Coronary artery (tissue), 2 donors: ENCODE data around the gene LHPP.

Experiments
- DNase-seq: peaks from one replicate; pipeline ENCODE4 v3.0.0-alpha.2; 2017; ENCODE audit warnings: low spot score
- H3K27ac ChIP-seq, 2 donors: fragments of 200-600 bp; sonication (generic); one replicate each; pipeline ENCODE4 v1.5.1; 2016 to 2019
- H3K4me3 ChIP-seq: fragments of 200-600 bp; sonication (generic); 2 replicates; pipeline ENCODE4 v1.5.1; 2016; ENCODE audit warnings: mild to moderate bottlenecking, moderate library complexity
- CTCF ChIP-seq: fragments of 200-600 bp; sonication (generic); IDR thresholded peaks from one replicate; pipeline ENCODE4 v1.5.1; 2019; ENCODE audit warnings: antibody characterized with exemption

LHPP gene

GRCh38 chr10:124448696-124449169 lies 12.9 kb upstream of the LHPP start:
- H3K4me3 ChIP-seq = peak overlapping the region; percentile 39
- H3K27ac ChIP-seq = no peak overlapping the region
- no peak for DNase-seq
- TF ChIP-seq CTCF = no peak

GRCh38 chr10:124449170-124450011 lies 12.2 kb upstream of the LHPP start:
- DNase-seq = no peak
- no peak for TF ChIP-seq CTCF
- Histone ChIP-seq H3K27ac (no peak overlapping the region), H3K4me3 (peak overlapping the region; percentile 39)

GRCh38 chr10:124450012-124450782 lies 11.4 kb upstream of the LHPP start, which contains the start of gene NKX1-2:
TSS of gene NKX1-2 (minus strand) at chr10:124450035. CDS start at chr10:124449943, 92 bp downstream.
- no peak for DNase-seq
- TF ChIP-seq CTCF = no peak
- peak within 1 kb of the TSS; percentile 39 for H3K4me3 ChIP-seq
- no peak within 1 kb of the TSS for H3K27ac ChIP-seq

- no peak overlapping the region for H3K27ac ChIP-seq
- no peak for DNase-seq
- H3K4me3 ChIP-seq = no peak overlapping the region
- no peak for TF ChIP-seq CTCF
Measured at GRCh38 chr10:124450783-124451057, 10.9 kb upstream of the LHPP start.

- H3K4me3 ChIP-seq = no peak overlapping the region
- H3K27ac ChIP-seq = no peak overlapping the region
- TF ChIP-seq CTCF = no peak
- no peak for DNase-seq
Measured at GRCh38 chr10:124451276-124451675, 10.3 kb upstream of the LHPP start.

- no peak for TF ChIP-seq CTCF
- no peak for DNase-seq
- Histone ChIP-seq H3K4me3 (no peak overlapping the region), H3K27ac (no peak overlapping the region)
Measured at GRCh38 chr10:124453960-124454610, 7.5 kb upstream of the LHPP start.
